Esophagus muscularis mucosa (tissue), 4 donors: ENCODE data around the gene GDI1. TPM values are rescaled to one million over a fixed set of nuclear protein-coding genes. Genes with fewer than 3 reads are reported as not detected.

Experiments used
- DNase-seq: peaks from one replicate; pipeline ENCODE4 v3.0.0-alpha.2; 2017; ENCODE audit errors: extremely low spot score
- H3K27ac ChIP-seq, 4 donors: fragments of 200-600 bp; sonication (generic); replicated peaks in 1 of 4; 1 replicate in 3 of 4; 2 replicates in 1 of 4; pipeline ENCODE4 v1.5.1; 2016 to 2019; ENCODE audit warnings: mild to moderate bottlenecking in 1 of 4
- H3K27me3 ChIP-seq, 4 donors: fragments of 200-600 bp; sonication (generic); one replicate each; pipeline versions ENCODE4 v1.5.1 to v1.6.0; 2016 to 2019
- H3K36me3 ChIP-seq, 4 donors: fragments of 200-600 bp; sonication (generic); one replicate each; pipeline ENCODE4 v1.5.1; 2016 to 2019
- H3K4me1 ChIP-seq, 4 donors: fragments of 200-600 bp; sonication (generic); one replicate each; pipeline ENCODE4 v1.5.1; 2016 to 2019
- H3K4me3 ChIP-seq, 4 donors: fragments of 200-600 bp; sonication (generic); 1 replicate in 2 of 4; 2 replicates in 2 of 4; pipeline ENCODE4 v1.5.1; 2016 to 2019; ENCODE audit warnings: mild to moderate bottlenecking in 4 of 4, moderate library complexity in 1 of 4
- H3K9me3 ChIP-seq, 4 donors: fragments of 200-600 bp; sonication (generic); 1 replicate in 3 of 4; 2 replicates in 1 of 4; pipeline ENCODE4 v1.5.1; 2016 to 2019
- EP300 ChIP-seq: sonication (generic); formaldehyde crosslinking; IDR thresholded peaks from one replicate; pipeline ENCODE4 v1.6.1; 2017; ENCODE audit warnings: antibody characterized with exemption
- POLR2A ChIP-seq: fragments of 450-650 bp; IDR thresholded peaks from one replicate; pipeline ENCODE4 v1.6.1; 2017; ENCODE audit warnings: antibody characterized with exemption, moderate library complexity, mild to moderate bottlenecking, low read depth
- POLR2AphosphoS5 ChIP-seq, 2 donors: sonication (generic); formaldehyde crosslinking; IDR thresholded peaks; one replicate each; pipeline ENCODE4 v1.6.1; 2017; ENCODE audit warnings: antibody characterized with exemption in 2 of 2
- WGBS: methylation state at CpG from one replicate; pipeline ENCODE4 v1.1.5; 2018; 5-methylcytosine and 5-hydroxymethylcytosine counted together
- intact Hi-C: fragments of 100-400 bp; cut with DNase I; formaldehyde crosslinking; loops from one replicate; pipeline ENCODE4 v1.15.1; 2023
- total RNA-seq, 4 donors: library from RNA; depleted of rRNA; stranded (reverse); fragments of >200 nt; gene quantifications; one replicate each; pipeline versions ENCODE4 v1.1.0 to v1.2.1, GENCODE V29; 2016
- TF ChIP-seq, protein P1 (sequence below), 3 experiments: fragments of 200-600 bp in 2 of 3; fragments of 450-650 bp in 1 of 3; sonication (generic) in 2 of 3; IDR thresholded peaks; one replicate each; pipeline ENCODE4 v1.5.1; 2017 to 2019; ENCODE audit warnings: antibody characterized with exemption in 3 of 3, mild to moderate bottlenecking in 2 of 3, moderate library complexity in 1 of 3

The GDI1 gene
- total RNA-seq, 4 donors from 2014 or later, result 105 to 148 (median 128) TPM

DNA sequence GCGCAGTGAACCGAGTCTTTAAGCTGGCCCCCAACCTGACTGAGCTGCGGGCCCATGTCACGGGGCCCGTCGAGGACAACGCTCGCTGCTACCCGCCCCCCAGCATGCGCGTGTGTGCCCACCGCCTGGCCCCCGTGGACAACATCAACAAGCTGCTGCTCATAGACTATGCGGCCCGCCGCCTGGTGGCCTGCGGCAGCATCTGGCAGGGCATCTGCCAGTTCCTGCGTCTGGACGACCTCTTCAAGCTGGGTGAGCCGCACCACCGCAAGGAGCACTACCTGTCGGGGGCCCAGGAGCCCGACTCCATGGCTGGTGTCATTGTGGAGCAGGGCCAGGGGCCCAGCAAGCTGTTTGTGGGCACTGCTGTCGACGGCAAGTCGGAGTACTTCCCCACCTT, 23.4 kb downstream of the GDI1 start:
- Histone ChIP-seq H3K27me3 (no peaks in the 10 kb centered on the region), H3K4me3 (no peak overlapping the region), H3K27ac (no peak overlapping the region), H3K4me1 (peaks cover 0 to 21% (median 17%) of the 10 kb centered on the region in 4 donors), H3K9me3 (no peaks in the 10 kb centered on the region), H3K36me3 (peaks cover 0 to 33% (median 15%) of the 10 kb centered on the region in 4 donors)
- intact Hi-C loops, result no loop called here
- 85% methylated on average over 8 of the region's 26 CpGs for WGBS
- TF ChIP-seq POLR2AphosphoS5 (IDR thresholded peaks at IDR 0.05) (no peak), EP300 (no peak), POLR2A (no peak)
- TF ChIP-seq, protein P1, sequence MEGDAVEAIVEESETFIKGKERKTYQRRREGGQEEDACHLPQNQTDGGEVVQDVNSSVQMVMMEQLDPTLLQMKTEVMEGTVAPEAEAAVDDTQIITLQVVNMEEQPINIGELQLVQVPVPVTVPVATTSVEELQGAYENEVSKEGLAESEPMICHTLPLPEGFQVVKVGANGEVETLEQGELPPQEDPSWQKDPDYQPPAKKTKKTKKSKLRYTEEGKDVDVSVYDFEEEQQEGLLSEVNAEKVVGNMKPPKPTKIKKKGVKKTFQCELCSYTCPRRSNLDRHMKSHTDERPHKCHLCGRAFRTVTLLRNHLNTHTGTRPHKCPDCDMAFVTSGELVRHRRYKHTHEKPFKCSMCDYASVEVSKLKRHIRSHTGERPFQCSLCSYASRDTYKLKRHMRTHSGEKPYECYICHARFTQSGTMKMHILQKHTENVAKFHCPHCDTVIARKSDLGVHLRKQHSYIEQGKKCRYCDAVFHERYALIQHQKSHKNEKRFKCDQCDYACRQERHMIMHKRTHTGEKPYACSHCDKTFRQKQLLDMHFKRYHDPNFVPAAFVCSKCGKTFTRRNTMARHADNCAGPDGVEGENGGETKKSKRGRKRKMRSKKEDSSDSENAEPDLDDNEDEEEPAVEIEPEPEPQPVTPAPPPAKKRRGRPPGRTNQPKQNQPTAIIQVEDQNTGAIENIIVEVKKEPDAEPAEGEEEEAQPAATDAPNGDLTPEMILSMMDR (IDR thresholded peaks at IDR 0.05), result no peak
- DNase-seq, result no peak

GRCh38 chrX:154462396-154462795, 25.4 kb downstream of the GDI1 start:
- TF ChIP-seq POLR2AphosphoS5 (IDR thresholded peaks at IDR 0.05), result no peak
- TF ChIP-seq, protein P1 (IDR thresholded peaks at IDR 0.05), result no peak
- TF ChIP-seq EP300, result no peak
- no peak for TF ChIP-seq POLR2A
- no peak for DNase-seq

DNA sequence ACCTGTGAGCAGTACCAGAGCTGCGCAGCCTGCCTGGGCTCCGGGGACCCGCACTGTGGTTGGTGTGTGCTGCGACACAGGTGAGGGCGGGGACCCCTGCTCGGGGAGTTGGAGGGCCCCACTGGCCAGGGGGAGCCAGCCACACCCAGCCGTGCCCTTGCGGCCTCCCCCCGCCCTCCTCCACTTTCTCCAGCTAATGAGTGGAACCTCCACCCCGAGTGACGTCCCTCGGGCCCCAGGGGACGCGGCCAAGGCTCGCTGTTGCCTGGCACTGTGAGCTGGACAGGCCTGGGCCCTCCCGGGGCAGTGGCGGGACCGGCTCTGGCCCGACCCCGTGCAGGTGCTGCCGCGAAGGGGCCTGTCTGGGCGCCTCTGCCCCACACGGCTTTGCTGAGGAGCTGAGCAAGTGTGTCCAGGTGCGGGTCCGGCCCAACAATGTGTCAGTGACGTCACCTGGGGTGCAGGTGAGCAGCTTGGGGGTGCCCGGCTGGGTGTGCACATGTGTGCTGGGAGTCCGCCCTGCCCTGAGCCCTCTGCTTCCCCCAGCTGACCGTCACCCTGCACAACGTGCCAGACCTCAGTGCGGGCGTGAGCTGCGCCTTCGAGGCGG, 26.8 kb downstream of the GDI1 start:
- no peak for DNase-seq
- H3K4me1 ChIP-seq, result peaks cover 0 to 18% (median 15%) of the 10 kb centered on the region in 4 donors
- no peak overlapping the region for H3K4me3 ChIP-seq
- H3K27me3 ChIP-seq, result no peaks in the 10 kb centered on the region
- no peak for TF ChIP-seq POLR2AphosphoS5 (IDR thresholded peaks at IDR 0.05)
- TF ChIP-seq, protein P1 (IDR thresholded peaks at IDR 0.05), result no peak
- TF ChIP-seq POLR2A, result no peak
- TF ChIP-seq EP300, result no peak
- intact Hi-C loops, result no loop called here
- peaks cover 0 to 66% (median 45%) of the 10 kb centered on the region in 4 donors for H3K36me3 ChIP-seq
- 90% methylated on average over 7 of the region's 36 CpGs for WGBS
- H3K9me3 ChIP-seq, result no peaks in the 10 kb centered on the region
- no peak overlapping the region for H3K27ac ChIP-seq

More at GRCh38 chrX:154462396-154462795, 25.4 kb downstream of the GDI1 start:
- no peak overlapping the region for H3K4me3 ChIP-seq
- peaks cover 0 to 21% (median 17%) of the 10 kb centered on the region in 4 donors for H3K4me1 ChIP-seq
- WGBS, result 40% methylated on average over 1 of the region's 8 CpGs
- intact Hi-C loops, result no loop called here
- peaks cover 0 to 53% (median 33%) of the 10 kb centered on the region in 4 donors for H3K36me3 ChIP-seq
- no peaks in the 10 kb centered on the region for H3K27me3 ChIP-seq
- H3K27ac ChIP-seq, result no peak overlapping the region
- H3K9me3 ChIP-seq, result no peaks in the 10 kb centered on the region

DNA sequence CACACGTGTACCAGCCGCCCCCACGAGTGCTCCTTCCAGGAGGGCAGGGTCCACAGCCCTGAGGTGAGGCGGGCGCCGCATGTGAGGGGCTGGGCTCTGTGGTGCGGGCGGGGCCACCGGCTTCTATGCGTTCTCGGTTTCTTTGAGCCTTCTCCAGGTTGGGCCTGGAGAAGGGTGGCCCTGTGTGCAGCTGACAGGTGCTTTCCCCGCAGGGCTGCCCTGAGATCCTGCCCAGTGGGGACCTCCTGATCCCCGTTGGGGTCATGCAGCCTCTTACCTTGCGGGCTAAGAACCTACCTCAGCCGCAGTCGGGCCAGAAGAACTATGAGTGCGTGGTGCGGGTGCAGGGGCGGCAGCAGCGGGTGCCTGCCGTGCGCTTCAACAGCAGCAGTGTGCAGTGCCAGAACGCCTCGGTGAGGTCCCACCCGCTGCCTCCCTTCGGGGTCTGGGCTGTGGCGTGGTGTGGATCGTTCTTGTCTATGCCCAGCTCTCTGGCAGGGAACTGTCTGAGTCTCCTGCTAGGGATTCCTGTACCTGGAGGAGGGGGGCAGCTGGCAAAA, 27.9 kb downstream of the GDI1 start:
- no peak overlapping the region for H3K27ac ChIP-seq
- H3K27me3 ChIP-seq, result no peaks in the 10 kb centered on the region
- H3K4me1 ChIP-seq, result peaks cover 0 to 6% (median 3%) of the 10 kb centered on the region in 4 donors
- intact Hi-C loops, result no loop called here
- peaks cover 0 to 78% (median 51%) of the 10 kb centered on the region in 4 donors for H3K36me3 ChIP-seq
- DNase-seq, result no peak
- WGBS, result 91% methylated on average over 19 of the region's 28 CpGs
- no peak overlapping the region for H3K4me3 ChIP-seq
- no peaks in the 10 kb centered on the region for H3K9me3 ChIP-seq
- TF ChIP-seq, protein P1 (IDR thresholded peaks at IDR 0.05), result no peak
- TF ChIP-seq POLR2AphosphoS5 (IDR thresholded peaks at IDR 0.05) (no peak), EP300 (no peak), POLR2A (no peak)
